Fibroblast of lung (primary cell): ENCODE results near the gene IMPDH1. TPM values are rescaled to one million over a fixed set of nuclear protein-coding genes. Genes with fewer than 3 reads are reported as not detected.

ENCODE experiments used
- DNase-seq, 2 donors: peaks; one replicate each; pipeline versions ENCODE4 v3.0.0 to v3.0.0-alpha.2; 2010; ENCODE audit warnings: low read depth in 2 of 2
- H2AFZ ChIP-seq: 2 replicates; pipeline ENCODE4 v1.5.1; 2012; ENCODE audit warnings: low read length, control low read depth, inconsistent platforms
- H3K27ac ChIP-seq: 2 replicates; pipeline ENCODE4 v1.5.1; 2011; ENCODE audit warnings: low read length, control low read depth; ENCODE audit not compliant: insufficient read depth
- H3K27me3 ChIP-seq: 2 replicates; pipeline ENCODE4 v1.5.1; 2011; ENCODE audit warnings: mild to moderate bottlenecking, low read length; ENCODE audit not compliant: control insufficient read depth, insufficient read depth
- H3K36me3 ChIP-seq: 2 replicates; pipeline ENCODE4 v1.5.1; 2011; ENCODE audit warnings: low read length; ENCODE audit not compliant: control insufficient read depth, insufficient read depth
- H3K4me1 ChIP-seq: 2 replicates; pipeline ENCODE4 v1.5.1; 2011; ENCODE audit warnings: low read length; ENCODE audit not compliant: control insufficient read depth, insufficient read depth; ENCODE audit errors: extremely low read depth
- H3K4me2 ChIP-seq: 2 replicates; pipeline ENCODE4 v1.5.1; 2011; ENCODE audit warnings: low read length, control low read depth; ENCODE audit not compliant: insufficient read depth; ENCODE audit errors: extremely low read depth
- H3K4me3 ChIP-seq, 4 experiments: fragments of 200-600 bp in 1 of 4; sonication (generic) in 1 of 4; replicated peaks in 1 of 4; 2 replicates each; pipeline ENCODE4 v1.5.1; 2011 to 2016; ENCODE audit warnings: low read length in 4 of 4, low read depth in 3 of 4, mild to moderate bottlenecking in 3 of 4, control low read depth in 2 of 4, inconsistent platforms in 1 of 4, mixed read lengths in 1 of 4; ENCODE audit not compliant: insufficient read depth in 1 of 4; ENCODE audit errors: control extremely low read depth in 1 of 4
- H3K79me2 ChIP-seq: 2 replicates; pipeline ENCODE4 v1.5.1; 2012; ENCODE audit warnings: mild to moderate bottlenecking, low read length, inconsistent platforms; ENCODE audit not compliant: control insufficient read depth, insufficient read depth
- H3K9ac ChIP-seq: 2 replicates; pipeline ENCODE4 v1.5.1; 2011; ENCODE audit warnings: mild to moderate bottlenecking, low read length, control low read depth; ENCODE audit not compliant: insufficient read depth
- H3K9me3 ChIP-seq: 2 replicates; pipeline ENCODE4 v1.5.1; 2012; ENCODE audit warnings: low read depth, low read length; ENCODE audit not compliant: control insufficient read depth, insufficient read depth
- H4K20me1 ChIP-seq: 2 replicates; pipeline ENCODE4 v1.5.1; 2011; ENCODE audit warnings: low read length; ENCODE audit not compliant: control insufficient read depth, insufficient read depth; ENCODE audit errors: extremely low read depth
- CTCF ChIP-seq, 2 donors: IDR thresholded peaks in 1 of 2; conservative IDR thresholded peaks in 1 of 2; 1 replicate in 1 of 2; 2 replicates in 1 of 2; pipeline ENCODE4 v1.5.1; 2011 to 2012; ENCODE audit warnings: low read length in 2 of 2, control low read depth in 1 of 2, inconsistent platforms in 1 of 2, low read depth in 1 of 2, mild to moderate bottlenecking in 1 of 2
- EZH2 ChIP-seq: IDR thresholded peaks from 2 replicates; pipeline ENCODE4 v1.5.1; 2012; ENCODE audit warnings: low read length, control low read depth, mild to moderate bottlenecking; ENCODE audit errors: missing control alignments
- polyA plus RNA-seq, 2 donors: library from polyadenylated mRNA; depleted of rRNA in 1 of 2; stranded (reverse) in 1 of 2; unstranded in 1 of 2; fragments of >200 nt; gene quantifications; 2 replicates each; pipeline ENCODE4 v1.2.1, GENCODE V29; 2011 to 2012; ENCODE audit warnings: missing spikeins in 1 of 2
- total RNA-seq: library from RNA; depleted of rRNA; stranded (reverse); fragments of >200 nt; gene quantifications from 2 replicates; pipeline ENCODE4 v1.2.1, GENCODE V29; 2014

The IMPDH1 gene
- total and polyA plus RNA-seq, 2 donors (not counting 1 experiment from before 2014, with no cell fraction given), result 30.2 to 56.5 TPM

GRCh38 chr7:128456255-128456725 is 46.5 kb upstream of the IMPDH1 start:
- peak overlapping the region; percentile 73 for H2AFZ ChIP-seq
- no peaks in the 10 kb centered on the region for H4K20me1 ChIP-seq
- no peak for TF ChIP-seq EZH2
- H3K27me3 ChIP-seq, result no peaks in the 10 kb centered on the region
- H3K4me1 ChIP-seq, result peaks cover 19% of the 10 kb centered on the region
- H3K4me2 ChIP-seq, result peak overlapping the region; percentile 95
- H3K79me2 ChIP-seq, result peaks cover 26% of the 10 kb centered on the region
- peak overlapping the region; percentile 86 for H3K9ac ChIP-seq
- peak overlapping the region; percentile 89 for H3K27ac ChIP-seq
- H3K9me3 ChIP-seq, result no peaks in the 10 kb centered on the region
- H3K36me3 ChIP-seq, result peaks cover 2% of the 10 kb centered on the region
- DNase-seq, result peak in 1 of 2 donors; percentile 2
- peak overlapping the region; percentile 98 to 100 (median 100) for H3K4me3 ChIP-seq

- Histone ChIP-seq H4K20me1 (no peaks in the 10 kb centered on the region), H3K4me1 (peaks cover 19% of the 10 kb centered on the region), H3K27me3 (no peaks in the 10 kb centered on the region), H2AFZ (peak within 1 kb of the TSS; percentile 83), H3K36me3 (peaks cover 2% of the 10 kb centered on the region), H3K4me3 (peak within 1 kb of the TSS; percentile 98 to 100 (median 100)), H3K4me2 (peak within 1 kb of the TSS; percentile 98), H3K9ac (peak within 1 kb of the TSS; percentile 86), H3K27ac (peak within 1 kb of the TSS; percentile 89), H3K79me2 (peaks cover 26% of the 10 kb centered on the region), H3K9me3 (no peaks in the 10 kb centered on the region)
- peak; percentile 96 to 97 for DNase-seq
- TF ChIP-seq EZH2 (no peak), CTCF (conservative IDR thresholded peaks at IDR 0.05 in 1 of 2, IDR thresholded peaks at IDR 0.05 in 1 of 2; ENCODE audit: low read depth in 1 of 2, low read length in 2 of 2) (no peak)
Observed at GRCh38 chr7:128455543-128456254, 45.9 kb upstream of the IMPDH1 start, which contains the start of gene HILPDA. Gene HILPDA (plus strand): TSS chr7:128455878. CDS start chr7:128457269, 1,391 bp downstream.

GRCh38 chr7:128454808-128455542 is 45.2 kb upstream of the IMPDH1 start:
- TF ChIP-seq EZH2 (no peak), CTCF (conservative IDR thresholded peaks at IDR 0.05 in 1 of 2, IDR thresholded peaks at IDR 0.05 in 1 of 2; ENCODE audit: low read depth in 1 of 2, low read length in 2 of 2) (no peak)
- H3K36me3 ChIP-seq, result peaks cover 2% of the 10 kb centered on the region
- H3K27me3 ChIP-seq, result no peaks in the 10 kb centered on the region
- peaks cover 19% of the 10 kb centered on the region for H3K4me1 ChIP-seq
- H3K9ac ChIP-seq, result peak overlapping the region; percentile 55
- peak overlapping the region; percentile 59 to 100 (median 99) for H3K4me3 ChIP-seq
- H2AFZ ChIP-seq, result peak overlapping the region; percentile 83
- H3K27ac ChIP-seq, result peak overlapping the region; percentile 89
- H3K9me3 ChIP-seq, result no peaks in the 10 kb centered on the region
- peak overlapping the region; percentile 98 for H3K4me2 ChIP-seq
- H4K20me1 ChIP-seq, result no peaks in the 10 kb centered on the region
- H3K79me2 ChIP-seq, result peaks cover 25% of the 10 kb centered on the region
- peak in 1 of 2 donors; percentile 66 for DNase-seq
